Breast epithelium (tissue), 3 donors: ENCODE results near the gene DOCK9.

Experiments
- POLR2A ChIP-seq: fragments of 450-650 bp; IDR thresholded peaks from one replicate; pipeline ENCODE4 v1.6.1; 2016; ENCODE audit warnings: antibody characterized with exemption, mild to moderate bottlenecking, moderate library complexity
- TF ChIP-seq, protein P1 (sequence below), 3 donors: fragments of 450-650 bp; IDR thresholded peaks; one replicate each; pipeline ENCODE4 v1.5.1; 2016 to 2017; ENCODE audit warnings: antibody characterized with exemption in 3 of 3, mild to moderate bottlenecking in 3 of 3, moderate library complexity in 3 of 3

DNA sequence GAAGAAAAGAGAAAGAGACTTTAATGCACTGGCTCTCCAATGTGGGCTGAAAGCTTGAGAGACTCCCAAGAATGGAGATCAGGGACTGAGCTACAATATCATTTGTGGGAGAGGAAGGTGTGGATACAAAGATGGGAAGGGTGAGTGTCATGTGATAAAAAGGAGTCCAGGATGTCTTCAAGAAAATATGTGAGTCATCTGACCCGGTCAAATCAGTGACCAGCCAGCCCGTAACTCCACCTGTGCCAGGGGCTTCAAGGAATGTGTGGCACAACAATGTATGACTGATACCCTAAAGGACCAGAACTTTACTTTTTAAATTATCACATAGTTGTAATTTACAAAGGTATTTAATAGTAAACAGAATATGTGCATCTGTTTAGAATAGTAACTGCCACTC is 97.2 kb downstream of the DOCK9 start:
- TF ChIP-seq POLR2A, result no peak
- TF ChIP-seq, protein P1, sequence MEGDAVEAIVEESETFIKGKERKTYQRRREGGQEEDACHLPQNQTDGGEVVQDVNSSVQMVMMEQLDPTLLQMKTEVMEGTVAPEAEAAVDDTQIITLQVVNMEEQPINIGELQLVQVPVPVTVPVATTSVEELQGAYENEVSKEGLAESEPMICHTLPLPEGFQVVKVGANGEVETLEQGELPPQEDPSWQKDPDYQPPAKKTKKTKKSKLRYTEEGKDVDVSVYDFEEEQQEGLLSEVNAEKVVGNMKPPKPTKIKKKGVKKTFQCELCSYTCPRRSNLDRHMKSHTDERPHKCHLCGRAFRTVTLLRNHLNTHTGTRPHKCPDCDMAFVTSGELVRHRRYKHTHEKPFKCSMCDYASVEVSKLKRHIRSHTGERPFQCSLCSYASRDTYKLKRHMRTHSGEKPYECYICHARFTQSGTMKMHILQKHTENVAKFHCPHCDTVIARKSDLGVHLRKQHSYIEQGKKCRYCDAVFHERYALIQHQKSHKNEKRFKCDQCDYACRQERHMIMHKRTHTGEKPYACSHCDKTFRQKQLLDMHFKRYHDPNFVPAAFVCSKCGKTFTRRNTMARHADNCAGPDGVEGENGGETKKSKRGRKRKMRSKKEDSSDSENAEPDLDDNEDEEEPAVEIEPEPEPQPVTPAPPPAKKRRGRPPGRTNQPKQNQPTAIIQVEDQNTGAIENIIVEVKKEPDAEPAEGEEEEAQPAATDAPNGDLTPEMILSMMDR (IDR thresholded peaks at IDR 0.05), result no peak
